ENCODE data around the gene ZMYND15.
A peak's percentile ranks its signal among the peaks of the same experiment; 100 is the strongest.

The ZMYND15 gene

GRCh38 chr17:4789951-4790704 is 50.5 kb downstream of the ZMYND15 start:
- TF ChIP-seq BACH2 (CRISPR knock-in tag; IDR thresholded peaks at IDR 0.05; ENCODE audit: borderline replicate concordance) (no peak), ISL1 (CRISPR knock-in tag; IDR thresholded peaks at IDR 0.05) (no peak), PPARA (CRISPR knock-in tag; IDR thresholded peaks at IDR 0.05; ENCODE audit: borderline replicate concordance) (no peak), PATZ1 (CRISPR knock-in tag; IDR thresholded peaks at IDR 0.05; ENCODE audit: borderline replicate concordance) (no peak), POU6F1 (CRISPR knock-in tag; IDR thresholded peaks at IDR 0.05; ENCODE audit: borderline replicate concordance, low read depth) (no peak), TSHZ2 (CRISPR knock-in tag; IDR thresholded peaks at IDR 0.05) (no peak), SNAI2 (CRISPR knock-in tag; IDR thresholded peaks at IDR 0.05) (no peak)
- peak; percentile 92 for ATAC-seq

- no peak for ATAC-seq
- no peak for TF ChIP-seq ZFP30 (CRISPR knock-in tag; IDR thresholded peaks at IDR 0.05)
- TF ChIP-seq CSDC2 (CRISPR knock-in tag; IDR thresholded peaks at IDR 0.05): no peak
- no peak for TF ChIP-seq ARNTL (CRISPR knock-in tag; IDR thresholded peaks at IDR 0.05; ENCODE audit: borderline replicate concordance, low read depth)
- no peak for TF ChIP-seq PPARA (CRISPR knock-in tag; IDR thresholded peaks at IDR 0.05; ENCODE audit: borderline replicate concordance)
- no peak for TF ChIP-seq ESRRG (CRISPR knock-in tag; IDR thresholded peaks at IDR 0.05)
- no peak for TF ChIP-seq ZNF70 (CRISPR knock-in tag; IDR thresholded peaks at IDR 0.05)
- no peak for TF ChIP-seq TOX (CRISPR knock-in tag; IDR thresholded peaks at IDR 0.05; ENCODE audit: borderline replicate concordance)
- no peak for TF ChIP-seq ZNF565 (CRISPR knock-in tag; conservative IDR thresholded peaks at IDR 0.05; ENCODE audit: low read depth)
- TF ChIP-seq TCF4 (CRISPR knock-in tag; IDR thresholded peaks at IDR 0.05; ENCODE audit: borderline replicate concordance): no peak
- no peak for TF ChIP-seq BACH2 (CRISPR knock-in tag; IDR thresholded peaks at IDR 0.05; ENCODE audit: borderline replicate concordance)
- TF ChIP-seq ISL1 (CRISPR knock-in tag; IDR thresholded peaks at IDR 0.05): no peak
- no peak for TF ChIP-seq PATZ1 (CRISPR knock-in tag; IDR thresholded peaks at IDR 0.05; ENCODE audit: borderline replicate concordance)
- no peak for TF ChIP-seq CREB5 (CRISPR knock-in tag; IDR thresholded peaks at IDR 0.05; ENCODE audit: low read depth)
- no peak for TF ChIP-seq POU6F1 (CRISPR knock-in tag; IDR thresholded peaks at IDR 0.05; ENCODE audit: borderline replicate concordance, low read depth)
Measured at GRCh38 chr17:4790705-4791088, 51.1 kb downstream of the ZMYND15 start.

- ATAC-seq: no peak
- TF ChIP-seq ZNF565 (CRISPR knock-in tag; conservative IDR thresholded peaks at IDR 0.05; ENCODE audit: low read depth): no peak
- no peak for TF ChIP-seq ARNTL (CRISPR knock-in tag; IDR thresholded peaks at IDR 0.05; ENCODE audit: borderline replicate concordance, low read depth)
- no peak for TF ChIP-seq ZC3H10 (CRISPR knock-in tag; IDR thresholded peaks at IDR 0.05)
- no peak for TF ChIP-seq ZNF70 (CRISPR knock-in tag; IDR thresholded peaks at IDR 0.05)
- TF ChIP-seq ZFP3 (CRISPR knock-in tag; IDR thresholded peaks at IDR 0.05): no peak
Measured at GRCh38 chr17:4795168-4795567, 55.5 kb downstream of the ZMYND15 start.

All from SK-N-SH treated with all-trans-retinoic acid at 6 μM for 48 hours (cell line).